H1 (cell line): ENCODE results near the gene CDH16. TPM values are rescaled to one million over a fixed set of nuclear protein-coding genes. Genes with fewer than 3 reads are reported as not detected.
A peak's percentile ranks its signal among the peaks of the same experiment; 100 is the strongest.

Source experiments
- BACH1 ChIP-seq: IDR thresholded peaks from 2 replicates; pipeline ENCODE4 v1.6.1; 2012; ENCODE audit warnings: low read length, improper control_type of control experiment
- CTCF ChIP-seq, 3 experiments: IDR thresholded peaks; 1 replicate in 2 of 3; 2 replicates in 1 of 3; pipeline versions ENCODE4 v1.5.1 to v1.6.1; 2011; ENCODE audit warnings: low read length in 3 of 3, mild to moderate bottlenecking in 3 of 3, inconsistent platforms in 2 of 3, low read depth in 1 of 3, moderate library complexity in 1 of 3; ENCODE audit not compliant: insufficient read depth in 1 of 3; ENCODE audit errors: control extremely low read depth in 1 of 3
- MAX ChIP-seq: IDR thresholded peaks from 2 replicates; pipeline ENCODE4 v1.6.1; 2012; ENCODE audit warnings: inconsistent platforms
- RBBP5 ChIP-seq: IDR thresholded peaks from 2 replicates; pipeline ENCODE4 v1.7.1; 2012; ENCODE audit warnings: low read depth, mild to moderate bottlenecking, inconsistent platforms, low read length, moderate library complexity, borderline replicate concordance
- polyA plus RNA-seq, 7 experiments: library from polyadenylated mRNA; depleted of rRNA in 3 of 7; stranded (reverse) in 5 of 7; unstranded in 2 of 7; fragments of >200 nt in 5 of 7; fragments of 200-250 nt in 2 of 7; gene quantifications; 1 replicate in 5 of 7; 2 replicates in 1 of 7; 4 replicates in 1 of 7; pipeline versions ENCODE4 v1.2.1 to v1.2.3, GENCODE V29; 2011 to 2013; ENCODE audit warnings: missing spikeins in 2 of 7, mixed read lengths in 2 of 7
- total RNA-seq: library from RNA; stranded (reverse); fragmentation: NEBNext Ultra II Directional; extraction: Animal tissue kit (Norgen Biotek cat#: 25700); gene quantifications from 2 replicates; pipeline ENCODE4 v1.2.1, GENCODE V29; 2021

CDH16 gene
- total and polyA plus RNA-seq, 2 of the 8 experiments (the other 6 are each of a cell fraction or from before 2014, with no cell fraction given), result not detected

- TF ChIP-seq MAX (peak; percentile 96), BACH1 (peak; percentile 7; the same call in 1 of the 2 replicates), RBBP5 (0 out of 2 replicates have a peak, but pooled peaks have one; percentile 72), CTCF (IDR thresholded peaks at IDR 0.05; ENCODE audit: control extremely low read depth in 1 of 3, insufficient read depth in 1 of 3, low read depth in 1 of 3, low read length in 3 of 3) (no peak)
- TF ChIP-seq, all 59 proteins: peak for 25
Measured at GRCh38 chr16:66880288-66881013, 38.2 kb downstream of the CDH16 start, which contains the start of gene PDP2 (continued).
